NB4 (cell line): Measurements from ENCODE around the gene SFXN5.

Source experiments
- DNase-seq: peaks from one replicate; pipeline ENCODE4 v3.0.0; 2010; ENCODE audit warnings: low read depth
- H3K4me3 ChIP-seq: one replicate; pipeline ENCODE4 v1.5.1; 2011; ENCODE audit warnings: mild to moderate bottlenecking, low read depth, low read length, moderate library complexity
- MYC ChIP-seq: IDR thresholded peaks from 2 replicates; pipeline ENCODE4 v1.6.1; 2011; ENCODE audit warnings: low read depth, low read length
- POLR2A ChIP-seq: IDR thresholded peaks from 2 replicates; pipeline ENCODE4 v1.6.1; 2011; ENCODE audit warnings: mild to moderate bottlenecking; ENCODE audit not compliant: insufficient read length; ENCODE audit errors: extremely low read depth
- TF ChIP-seq, protein P1 (sequence below): IDR thresholded peaks from one replicate; pipeline ENCODE4 v1.5.1; 2012; ENCODE audit warnings: low read depth, low read length
- TF ChIP-seq, protein P2 (sequence below): IDR thresholded peaks from 2 replicates; pipeline ENCODE4 v1.6.1; 2011; ENCODE audit warnings: low read depth, low read length

SFXN5 gene

GRCh38 chr2:73112026-73112912 is 40.8 kb upstream of the SFXN5 start:
- DNase-seq = peak; percentile 29
- TF ChIP-seq, protein P1, sequence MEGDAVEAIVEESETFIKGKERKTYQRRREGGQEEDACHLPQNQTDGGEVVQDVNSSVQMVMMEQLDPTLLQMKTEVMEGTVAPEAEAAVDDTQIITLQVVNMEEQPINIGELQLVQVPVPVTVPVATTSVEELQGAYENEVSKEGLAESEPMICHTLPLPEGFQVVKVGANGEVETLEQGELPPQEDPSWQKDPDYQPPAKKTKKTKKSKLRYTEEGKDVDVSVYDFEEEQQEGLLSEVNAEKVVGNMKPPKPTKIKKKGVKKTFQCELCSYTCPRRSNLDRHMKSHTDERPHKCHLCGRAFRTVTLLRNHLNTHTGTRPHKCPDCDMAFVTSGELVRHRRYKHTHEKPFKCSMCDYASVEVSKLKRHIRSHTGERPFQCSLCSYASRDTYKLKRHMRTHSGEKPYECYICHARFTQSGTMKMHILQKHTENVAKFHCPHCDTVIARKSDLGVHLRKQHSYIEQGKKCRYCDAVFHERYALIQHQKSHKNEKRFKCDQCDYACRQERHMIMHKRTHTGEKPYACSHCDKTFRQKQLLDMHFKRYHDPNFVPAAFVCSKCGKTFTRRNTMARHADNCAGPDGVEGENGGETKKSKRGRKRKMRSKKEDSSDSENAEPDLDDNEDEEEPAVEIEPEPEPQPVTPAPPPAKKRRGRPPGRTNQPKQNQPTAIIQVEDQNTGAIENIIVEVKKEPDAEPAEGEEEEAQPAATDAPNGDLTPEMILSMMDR = no peak
- H3K4me3 ChIP-seq = no peak overlapping the region

GRCh38 chr2:73111073-73112025 is 39.8 kb upstream of the SFXN5 start:
- peak; percentile 28 for DNase-seq
- H3K4me3 ChIP-seq = no peak overlapping the region
- no peak for TF ChIP-seq POLR2A
- TF ChIP-seq, protein P2, sequence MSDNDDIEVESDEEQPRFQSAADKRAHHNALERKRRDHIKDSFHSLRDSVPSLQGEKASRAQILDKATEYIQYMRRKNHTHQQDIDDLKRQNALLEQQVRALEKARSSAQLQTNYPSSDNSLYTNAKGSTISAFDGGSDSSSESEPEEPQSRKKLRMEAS = no peak
- TF ChIP-seq, protein P1 = no peak
- TF ChIP-seq MYC = no peak

- no peak for DNase-seq
- TF ChIP-seq MYC = no peak
- no peak for TF ChIP-seq POLR2A
- TF ChIP-seq, protein P1 = no peak
- TF ChIP-seq, protein P2 = no peak
- no peak overlapping the region for H3K4me3 ChIP-seq
These were observed 38.9 kb upstream of the SFXN5 start for GRCh38 chr2:73110168-73111072.

DNA sequence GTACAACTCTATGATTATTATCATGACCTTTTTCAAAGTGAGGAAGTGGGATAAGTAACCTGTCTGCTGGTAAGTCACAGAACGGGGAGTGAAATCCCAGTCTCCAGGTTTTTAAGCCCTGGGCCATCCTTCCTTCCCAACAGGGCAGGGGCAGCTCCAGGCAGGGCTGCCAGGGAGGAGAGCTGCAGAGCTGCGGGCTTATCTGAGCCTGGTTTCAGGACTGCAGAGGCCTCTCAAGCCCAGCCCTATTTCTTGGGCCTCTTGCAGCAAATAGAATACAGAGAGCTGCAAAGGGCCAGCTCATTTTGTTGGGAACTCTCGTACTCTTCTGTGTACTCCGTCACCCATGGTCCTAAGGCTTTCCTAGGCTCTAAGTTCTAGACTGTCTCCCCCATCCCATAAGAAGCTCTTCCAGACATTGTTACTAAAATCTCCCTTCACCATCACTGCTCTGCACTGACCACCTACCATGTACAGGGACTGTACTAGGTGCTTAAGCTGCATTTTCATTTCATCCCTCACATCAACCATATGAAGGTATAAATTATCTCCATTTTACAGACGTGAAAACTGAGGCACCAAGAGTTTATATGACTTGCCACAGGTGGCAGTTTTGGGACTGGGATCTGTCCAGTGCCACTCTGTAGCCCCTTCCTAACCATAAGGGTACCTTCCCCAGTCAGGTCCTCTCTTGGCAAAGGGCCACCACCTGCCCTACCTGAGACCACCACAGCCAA is 38.1 kb upstream of the SFXN5 start:
- H3K4me3 ChIP-seq = no peak overlapping the region
- DNase-seq = no peak
- no peak for TF ChIP-seq MYC
- TF ChIP-seq, protein P2 = no peak
- TF ChIP-seq POLR2A = no peak
- TF ChIP-seq, protein P1 = no peak
